Neural cell (in vitro differentiated cells): ENCODE measurements around the gene PAK1. TPM values are rescaled to one million over a fixed set of nuclear protein-coding genes. Genes with fewer than 3 reads are reported as not detected.
"Not testable (repeated sequence)": the region's sequence is repeated elsewhere in the genome, so short reads cannot be mapped to it uniquely, and the experiment has no call there.

Experiments
- H2AFZ ChIP-seq: fragments of 200-600, 300-800 bp; sonication (generic), shearing (Covaris generic); 2 replicates; pipeline ENCODE4 v1.6.0; 2014; ENCODE audit warnings: low read depth, mild to moderate bottlenecking, antibody characterized with exemption, low read length, moderate library complexity
- H3F3A ChIP-seq: fragments of 200-600 bp; shearing (Covaris generic); 2 replicates; pipeline ENCODE4 v1.6.1; 2016; ENCODE audit warnings: mild to moderate bottlenecking, moderate library complexity, mixed read lengths, antibody characterized with exemption, low read length; ENCODE audit not compliant: insufficient read depth, poor library complexity, severe bottlenecking
- H3K27ac ChIP-seq: fragments of 200-600, 300-800 bp; sonication (generic), shearing (Covaris generic); 2 replicates; pipeline ENCODE4 v1.5.1; 2014; ENCODE audit warnings: mild to moderate bottlenecking, low read length, moderate library complexity
- H3K27me3 ChIP-seq: fragments of 300-800, 200-600 bp; sonication (generic), shearing (Covaris generic); 2 replicates; pipeline ENCODE4 v1.6.0; 2014; ENCODE audit warnings: mild to moderate bottlenecking, low read depth, low read length, moderate library complexity; ENCODE audit not compliant: insufficient read depth
- H3K36me3 ChIP-seq: fragments of 300-800, 200-600 bp; sonication (generic), shearing (Covaris generic); 2 replicates; pipeline ENCODE4 v1.5.1; 2014; ENCODE audit warnings: mild to moderate bottlenecking, antibody characterized with exemption, low read length, moderate library complexity; ENCODE audit not compliant: insufficient read depth
- H3K4me2 ChIP-seq: fragments of 300-800, 200-600 bp; sonication (generic), shearing (Covaris generic); 2 replicates; pipeline ENCODE4 v1.6.0; 2014; ENCODE audit warnings: mild to moderate bottlenecking, low read length
- H3K4me3 ChIP-seq: fragments of 300-800, 200-600 bp; sonication (generic), shearing (Covaris generic); 2 replicates; pipeline ENCODE4 v1.5.1; 2014; ENCODE audit warnings: mild to moderate bottlenecking, low read length, moderate library complexity
- H3K79me2 ChIP-seq: fragments of 200-600 bp; shearing (Covaris generic); replicated peaks from 2 replicates; pipeline ENCODE4 v1.6.0; 2014; ENCODE audit warnings: mild to moderate bottlenecking, low read length, moderate library complexity; ENCODE audit not compliant: insufficient read depth
- H3K9ac ChIP-seq: fragments of 300-800, 200-600 bp; sonication (generic), shearing (Covaris generic); 2 replicates; pipeline ENCODE4 v1.6.1; 2016; ENCODE audit warnings: mild to moderate bottlenecking, low read length, mixed read lengths
- H3K9me2 ChIP-seq: fragments of 200-600 bp; shearing (Covaris generic); 2 replicates; pipeline ENCODE4 v1.6.1; 2016; ENCODE audit warnings: mild to moderate bottlenecking, low read length, mixed read lengths; ENCODE audit not compliant: insufficient read depth
- H3K9me3 ChIP-seq: fragments of 200-600, 300-800 bp; sonication (generic), shearing (Covaris generic); 2 replicates; pipeline ENCODE4 v1.6.1; 2016; ENCODE audit warnings: mild to moderate bottlenecking, mixed run types, low read length, moderate library complexity, mixed read lengths
- H4K20me1 ChIP-seq: fragments of 200-600 bp; shearing (Covaris generic); 2 replicates; pipeline ENCODE4 v1.6.1; 2016; ENCODE audit warnings: mild to moderate bottlenecking, mixed run types; ENCODE audit not compliant: insufficient read depth
- CTCF ChIP-seq: fragments of 450-650 bp; IDR thresholded peaks from 2 replicates; pipeline ENCODE4 v1.5.1; 2014; ENCODE audit warnings: antibody characterized with exemption, mild to moderate bottlenecking, moderate library complexity; ENCODE audit not compliant: poor library complexity, severe bottlenecking
- EP300 ChIP-seq: fragments of 450-650 bp; conservative IDR thresholded peaks from 2 replicates; pipeline ENCODE4 v1.6.1; 2014; ENCODE audit warnings: antibody characterized with exemption, mild to moderate bottlenecking, moderate library complexity; ENCODE audit not compliant: poor library complexity, severe bottlenecking
- EZH2 ChIP-seq: fragments of 200-600, 300-800 bp; shearing (Covaris generic), sonication (generic); IDR thresholded peaks from 2 replicates; pipeline ENCODE4 v1.6.1; 2014; ENCODE audit warnings: antibody characterized with exemption, low read length, borderline replicate concordance, mild to moderate bottlenecking; ENCODE audit not compliant: insufficient read depth, poor library complexity, severe bottlenecking
- MXI1 ChIP-seq: fragments of 450-650 bp; conservative IDR thresholded peaks from 2 replicates; pipeline ENCODE4 v1.6.1; 2014; ENCODE audit warnings: antibody characterized with exemption, mild to moderate bottlenecking; ENCODE audit not compliant: poor library complexity, severe bottlenecking
- POLR2AphosphoS5 ChIP-seq: IDR thresholded peaks from 2 replicates; pipeline ENCODE4 v1.6.1; 2012
- RAD21 ChIP-seq: fragments of 450-650 bp; conservative IDR thresholded peaks from 2 replicates; pipeline ENCODE4 v1.6.1; 2014; ENCODE audit warnings: antibody characterized with exemption, mild to moderate bottlenecking, moderate library complexity
- REST ChIP-seq: IDR thresholded peaks from 2 replicates; pipeline ENCODE4 v1.6.1; 2012; ENCODE audit warnings: borderline replicate concordance
- SMC3 ChIP-seq: fragments of 450-650 bp; conservative IDR thresholded peaks from 2 replicates; pipeline ENCODE4 v1.6.1; 2014; ENCODE audit warnings: antibody characterized with exemption, mild to moderate bottlenecking, moderate library complexity; ENCODE audit not compliant: poor library complexity
- TAF1 ChIP-seq: IDR thresholded peaks from 2 replicates; pipeline ENCODE4 v1.6.1; 2012; ENCODE audit warnings: low read depth
- polyA plus RNA-seq: library from polyadenylated mRNA; depleted of rRNA; stranded (reverse); fragments of >200 nt; gene quantifications from 2 replicates; pipeline ENCODE4 v1.2.3, GENCODE V29; 2014

PAK1 gene
- polyA plus RNA-seq, 1 donor from 2014 or later: 65.2 TPM

DNA sequence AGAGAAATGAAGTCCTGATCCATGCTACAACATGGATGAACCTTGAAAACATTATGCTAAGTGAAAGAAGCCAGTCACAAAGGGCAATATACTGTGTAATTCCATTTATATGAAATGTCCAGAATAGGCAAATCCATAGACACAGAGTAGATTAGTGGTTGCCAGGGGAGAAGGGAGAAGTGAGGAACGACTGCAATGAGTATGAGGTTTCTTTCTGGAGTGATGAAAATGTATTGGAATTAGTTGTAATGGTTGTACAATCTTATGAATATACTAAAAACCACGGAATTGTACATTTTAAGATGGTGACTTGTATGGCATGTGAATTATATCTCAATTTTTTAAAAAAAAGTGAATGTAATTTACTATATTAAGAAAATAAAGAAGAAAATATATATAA is 89.3 kb downstream of the PAK1 start:
- Histone ChIP-seq H3K9me2 (no peaks in the 10 kb centered on the region), H3K79me2 (no peaks in the 10 kb centered on the region), H3K4me3 (no peak overlapping the region), H3K36me3 (no peaks in the 10 kb centered on the region), H3K4me2 (no peak overlapping the region), H3F3A (no peaks in the 10 kb centered on the region), H3K9ac (no peak overlapping the region), H3K27ac (no peak overlapping the region), H3K9me3 (no peaks in the 10 kb centered on the region), H2AFZ (no peak overlapping the region), H4K20me1 (no peaks in the 10 kb centered on the region), H3K27me3 (no peaks in the 10 kb centered on the region)
- TF ChIP-seq REST (no peak), POLR2AphosphoS5 (no peak), CTCF (no peak), RAD21 (no peak), TAF1 (no peak), EP300 (no peak), MXI1 (no peak), EZH2 (no peak), SMC3 (no peak)

DNA sequence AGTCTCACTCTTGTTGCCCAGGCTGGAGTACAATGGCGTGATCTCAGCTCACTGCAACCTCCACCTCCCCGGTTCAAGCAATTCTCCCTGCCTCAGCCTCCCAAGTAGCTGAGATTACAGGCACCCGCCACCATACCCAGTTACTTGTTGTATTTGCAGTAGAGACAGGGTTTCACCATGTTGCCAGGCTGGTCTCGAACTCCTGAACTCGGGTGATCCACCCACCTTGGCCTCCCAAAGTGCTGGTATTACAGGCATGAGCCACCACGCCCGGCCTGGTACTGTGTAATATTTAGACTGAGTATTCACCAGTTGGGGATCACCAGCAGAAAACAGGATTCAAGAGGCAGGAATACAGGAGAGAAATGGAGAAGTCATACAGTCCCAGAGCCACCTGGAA is 90.5 kb downstream of the PAK1 start:
- H3K4me2 ChIP-seq, H3K36me3 ChIP-seq, H4K20me1 ChIP-seq, H3F3A ChIP-seq, H3K9me3 ChIP-seq, H3K79me2 ChIP-seq, H3K9me2 ChIP-seq, H2AFZ ChIP-seq, H3K4me3 ChIP-seq, H3K27ac ChIP-seq, H3K27me3 ChIP-seq, H3K9ac ChIP-seq: not testable (repeated sequence)
